Measurements from ENCODE around the gene FLCN. TPM values are rescaled to one million over a fixed set of nuclear protein-coding genes. Genes with fewer than 3 reads are reported as not detected.

Gene FLCN
- polyA plus RNA-seq, 1 donor (not counting 4 experiments of a cell fraction or from before 2014, with no cell fraction given), result 12.5 TPM

DNA sequence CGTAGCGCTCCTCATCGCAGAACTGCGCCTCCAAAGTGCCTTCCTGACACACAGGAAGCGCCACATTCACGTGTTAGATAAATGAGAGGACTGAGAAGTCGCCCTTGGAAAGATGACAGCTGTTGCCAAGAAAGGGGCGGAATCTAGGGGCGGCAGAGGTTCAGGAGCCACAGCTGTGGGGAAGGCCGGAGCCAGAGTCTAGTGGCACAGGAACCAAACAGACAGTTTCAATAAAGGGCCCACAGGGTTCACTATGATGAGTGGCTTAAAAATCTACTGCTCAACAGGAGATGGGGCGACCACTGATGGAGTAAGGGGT lies 4.7 kb downstream of the FLCN start:
- H3K4me3 ChIP-seq (ENCODE audit: control insufficient read depth in 2 of 3, extremely low read depth in 1 of 3, insufficient read depth in 2 of 3, low read depth in 1 of 3, low read length in 3 of 3), result no peak overlapping the region
- no peak for FAIRE-seq
- no peaks in the 10 kb centered on the region for H3K9me1 ChIP-seq (ENCODE audit: control insufficient read depth, extremely low read depth, insufficient read depth, low read length)
- H3K27ac ChIP-seq (ENCODE audit: control insufficient read depth, insufficient read depth, low read length), result no peak overlapping the region
- no peak overlapping the region for H3K9ac ChIP-seq (ENCODE audit: control insufficient read depth, extremely low read depth, insufficient read depth, low read length)
- peaks cover 18 to 39% of the 10 kb centered on the region in 2 experiments for H3K36me3 ChIP-seq (ENCODE audit: control insufficient read depth in 2 of 2, extremely low read depth in 1 of 2, insufficient read depth in 2 of 2, low read length in 2 of 2)
- DNase-seq (ENCODE audit: low read depth, low spot score), result no peak
- no peak overlapping the region for H2AFZ ChIP-seq (ENCODE audit: control insufficient read depth, low read length)
- no peaks in the 10 kb centered on the region for H3K27me3 ChIP-seq (ENCODE audit: control insufficient read depth, extremely low read depth, insufficient read depth, low read length)
- no peak overlapping the region for H3K4me2 ChIP-seq (ENCODE audit: control insufficient read depth, extremely low read depth, insufficient read depth, low read depth, low read length)
- H4K20me1 ChIP-seq (ENCODE audit: control insufficient read depth, extremely low read depth, insufficient read depth, low read length), result peaks cover 4% of the 10 kb centered on the region
- no peaks in the 10 kb centered on the region for H3K9me3 ChIP-seq (ENCODE audit: control insufficient read depth, low read depth, low read length)
- TF ChIP-seq, protein P1, sequence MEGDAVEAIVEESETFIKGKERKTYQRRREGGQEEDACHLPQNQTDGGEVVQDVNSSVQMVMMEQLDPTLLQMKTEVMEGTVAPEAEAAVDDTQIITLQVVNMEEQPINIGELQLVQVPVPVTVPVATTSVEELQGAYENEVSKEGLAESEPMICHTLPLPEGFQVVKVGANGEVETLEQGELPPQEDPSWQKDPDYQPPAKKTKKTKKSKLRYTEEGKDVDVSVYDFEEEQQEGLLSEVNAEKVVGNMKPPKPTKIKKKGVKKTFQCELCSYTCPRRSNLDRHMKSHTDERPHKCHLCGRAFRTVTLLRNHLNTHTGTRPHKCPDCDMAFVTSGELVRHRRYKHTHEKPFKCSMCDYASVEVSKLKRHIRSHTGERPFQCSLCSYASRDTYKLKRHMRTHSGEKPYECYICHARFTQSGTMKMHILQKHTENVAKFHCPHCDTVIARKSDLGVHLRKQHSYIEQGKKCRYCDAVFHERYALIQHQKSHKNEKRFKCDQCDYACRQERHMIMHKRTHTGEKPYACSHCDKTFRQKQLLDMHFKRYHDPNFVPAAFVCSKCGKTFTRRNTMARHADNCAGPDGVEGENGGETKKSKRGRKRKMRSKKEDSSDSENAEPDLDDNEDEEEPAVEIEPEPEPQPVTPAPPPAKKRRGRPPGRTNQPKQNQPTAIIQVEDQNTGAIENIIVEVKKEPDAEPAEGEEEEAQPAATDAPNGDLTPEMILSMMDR (optimal IDR thresholded peaks at IDR 0.05 in 1 of 3, IDR thresholded peaks at IDR 0.05 in 1 of 3, conservative IDR thresholded peaks at IDR 0.05 in 1 of 3; ENCODE audit: extremely low read depth in 1 of 3, insufficient read depth in 2 of 3, low read length in 3 of 3), result no peak
- no peak for TF ChIP-seq EZH2 (IDR thresholded peaks at IDR 0.05; ENCODE audit: low read length)
- H3K79me2 ChIP-seq (ENCODE audit: control insufficient read depth, insufficient read depth, low read length), result peaks cover 40% of the 10 kb centered on the region
- H3K4me1 ChIP-seq (ENCODE audit: control insufficient read depth, extremely low read depth, insufficient read depth, low read length), result peaks cover 12% of the 10 kb centered on the region
- dilution Hi-C loops (cut with MboI; ENCODE audit: extremely low pct_ligation_motif_present, low sequenced_read_pairs), result no loop called here

DNA sequence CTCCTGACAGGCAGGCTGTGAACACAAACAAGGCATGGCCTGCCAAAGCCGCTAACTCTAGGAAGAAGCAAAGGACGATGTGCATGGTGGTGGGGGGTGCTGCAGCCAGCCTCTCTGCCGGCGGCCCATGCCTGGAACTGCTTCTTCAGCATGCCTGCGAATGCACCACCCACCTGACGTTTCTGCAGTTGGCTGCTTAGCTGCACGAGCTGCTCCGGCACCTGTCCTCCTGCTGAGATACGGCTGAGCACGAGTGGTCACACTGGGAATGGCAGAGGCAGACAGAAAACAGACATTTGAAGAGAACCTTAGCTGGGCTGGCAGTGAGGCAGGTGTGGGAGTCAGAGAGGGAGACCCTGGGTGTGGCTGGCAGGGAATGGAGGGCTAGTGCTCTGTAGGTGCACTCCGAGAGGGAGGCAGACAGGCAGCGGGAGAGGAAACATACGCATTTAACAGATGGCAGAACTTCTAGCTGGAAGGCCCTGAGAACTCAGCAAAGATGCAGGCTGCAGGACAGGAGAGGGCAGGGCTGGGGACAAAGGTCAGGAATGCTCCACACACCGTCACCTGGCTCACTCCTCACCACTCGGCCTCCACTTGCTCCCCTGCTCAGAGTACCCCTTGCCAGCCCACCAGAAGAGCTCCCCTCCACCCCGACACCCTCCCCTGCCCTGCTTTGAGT lies 5.2 kb downstream of the FLCN start:
- Histone ChIP-seq H3K4me1 (ENCODE audit: control insufficient read depth, extremely low read depth, insufficient read depth, low read length) (peaks cover 12% of the 10 kb centered on the region), H3K27me3 (ENCODE audit: control insufficient read depth, extremely low read depth, insufficient read depth, low read length) (no peaks in the 10 kb centered on the region), H3K36me3 (ENCODE audit: control insufficient read depth in 2 of 2, extremely low read depth in 1 of 2, insufficient read depth in 2 of 2, low read length in 2 of 2) (peaks cover 23 to 44% of the 10 kb centered on the region in 2 experiments), H3K4me2 (ENCODE audit: control insufficient read depth, extremely low read depth, insufficient read depth, low read depth, low read length) (no peak overlapping the region), H3K79me2 (ENCODE audit: control insufficient read depth, insufficient read depth, low read length) (peaks cover 38% of the 10 kb centered on the region), H3K9me3 (ENCODE audit: control insufficient read depth, low read depth, low read length) (no peaks in the 10 kb centered on the region), H2AFZ (ENCODE audit: control insufficient read depth, low read length) (no peak overlapping the region), H3K4me3 (ENCODE audit: control insufficient read depth in 2 of 3, extremely low read depth in 1 of 3, insufficient read depth in 2 of 3, low read depth in 1 of 3, low read length in 3 of 3) (no peak overlapping the region), H3K27ac (ENCODE audit: control insufficient read depth, insufficient read depth, low read length) (no peak overlapping the region), H3K9ac (ENCODE audit: control insufficient read depth, extremely low read depth, insufficient read depth, low read length) (no peak overlapping the region), H3K9me1 (ENCODE audit: control insufficient read depth, extremely low read depth, insufficient read depth, low read length) (no peaks in the 10 kb centered on the region), H4K20me1 (ENCODE audit: control insufficient read depth, extremely low read depth, insufficient read depth, low read length) (peaks cover 4% of the 10 kb centered on the region)
- DNase-seq (ENCODE audit: low read depth, low spot score) (no peak), FAIRE-seq (no peak)
- TF ChIP-seq, protein P1 (optimal IDR thresholded peaks at IDR 0.05 in 1 of 3, IDR thresholded peaks at IDR 0.05 in 1 of 3, conservative IDR thresholded peaks at IDR 0.05 in 1 of 3; ENCODE audit: extremely low read depth in 1 of 3, insufficient read depth in 2 of 3, low read length in 3 of 3), result no peak
- no peak for TF ChIP-seq EZH2 (IDR thresholded peaks at IDR 0.05; ENCODE audit: low read length)
- dilution Hi-C loops (cut with MboI; ENCODE audit: extremely low pct_ligation_motif_present, low sequenced_read_pairs), result no loop called here

Measured in keratinocyte (primary cell).